ENCODE results near the gene ZDHHC18. TPM values are rescaled to one million over a fixed set of nuclear protein-coding genes. Genes with fewer than 3 reads are reported as not detected.

ZDHHC18 gene
- total and polyA plus RNA-seq, 5 experiments from 2014 or later, result 4.6 to 37.4 (median 17.2) TPM

DNA sequence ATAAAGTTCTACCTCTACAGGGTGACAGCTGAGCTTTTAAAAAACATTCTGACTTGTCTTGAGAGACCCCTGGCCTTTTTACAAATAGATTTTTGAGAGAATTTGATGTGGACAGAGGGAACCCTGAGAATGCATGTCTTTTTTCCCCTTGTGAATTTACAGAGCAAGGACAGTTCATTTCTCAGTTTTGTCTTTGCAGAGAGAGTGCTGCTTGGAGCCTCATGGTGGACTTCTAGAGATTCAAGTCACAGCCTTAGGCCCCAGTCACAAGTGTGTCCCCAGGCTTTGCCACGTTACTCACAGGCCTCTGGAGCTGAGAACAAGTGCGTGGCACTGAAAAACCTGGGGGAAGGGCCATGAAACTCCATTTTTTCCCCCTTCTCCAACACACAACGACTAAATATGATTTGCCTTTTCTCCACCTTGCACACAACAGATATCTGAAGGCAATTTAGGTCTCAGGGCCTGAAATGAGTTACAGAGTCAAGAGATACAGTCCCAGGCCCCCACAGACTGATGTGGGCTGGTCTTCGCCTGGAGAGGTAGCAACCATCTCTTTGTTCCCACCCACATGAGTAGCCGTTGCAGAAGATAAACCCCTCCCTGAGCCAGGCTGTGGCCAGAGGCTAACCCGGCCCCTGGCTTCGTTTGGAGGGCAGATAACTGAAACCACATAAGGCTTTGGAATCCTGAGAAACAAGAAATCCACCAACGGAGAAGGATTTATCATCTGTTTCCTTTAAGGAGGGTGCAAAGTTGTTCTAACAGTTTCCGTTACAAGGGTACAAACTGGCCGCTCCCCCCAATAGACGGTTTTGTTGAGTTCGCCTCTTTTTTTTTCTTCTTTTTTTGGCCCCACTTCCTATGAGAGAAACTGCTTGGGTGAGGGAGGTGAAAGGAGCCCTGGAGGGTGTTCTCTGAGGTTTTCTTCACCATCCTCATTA, 39.8 kb upstream of the ZDHHC18 start:
- no peaks in the 10 kb centered on the region for H3K9me3 Mint-ChIP-seq
- no peaks in the 10 kb centered on the region for H3K27me3 Mint-ChIP-seq
- POLR2A ChIA-PET, result interaction anchor here (0.5 to 16.1 kb wide), 30 partner anchors 8 to 314 kb away, joined by 3 to 432 read pairs (median 8); partner anchors contain the start of genes ARID1A, GPATCH3 and HMGN2
- H3K27ac Mint-ChIP-seq, result peak overlapping the region; percentile 99 to 100 (median 100)
- peaks cover 0 to 23% (median 0%) of the 10 kb centered on the region in 3 donors for H3K36me3 Mint-ChIP-seq
- peaks cover 46 to 86% (median 74%) of the 10 kb centered on the region in 4 donors for H3K4me1 Mint-ChIP-seq
- ATAC-seq, result peak in 1 of 2 donors; percentile 6
- peak in 5 of 10 donors; percentile 28 to 69 (median 31) for DNase-seq
- peak overlapping the region; percentile 83 to 100 (median 96) for H3K4me3 Mint-ChIP-seq

DNA sequence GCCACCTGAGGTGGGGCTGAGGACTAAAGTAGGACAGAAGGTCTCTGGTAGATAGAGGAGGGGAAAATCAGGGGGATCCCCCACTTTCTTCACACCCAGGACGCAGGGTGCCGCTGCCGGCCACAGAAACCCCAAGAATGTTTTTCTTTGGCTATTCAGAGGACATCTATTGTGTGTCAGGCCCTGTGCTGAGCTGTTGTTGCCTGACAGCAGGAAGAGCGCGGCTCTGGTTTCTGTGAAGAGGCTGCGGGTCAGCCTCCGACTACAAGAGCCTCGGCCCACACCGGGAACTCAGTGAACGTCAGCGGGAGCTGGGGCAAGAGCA, 39.1 kb upstream of the ZDHHC18 start:
- ATAC-seq, result peak; percentile 48 to 55
- Mint-ChIP-seq H3K27me3 (no peaks in the 10 kb centered on the region), H3K4me3 (peak overlapping the region; percentile 83 to 100 (median 96)), H3K9me3 (no peaks in the 10 kb centered on the region), H3K27ac (peak overlapping the region; percentile 99 to 100 (median 100)), H3K36me3 (peaks cover 0 to 22% (median 0%) of the 10 kb centered on the region in 3 donors), H3K4me1 (peaks cover 45 to 80% (median 70%) of the 10 kb centered on the region in 4 donors)
- peak in 2 of 10 donors; percentile 50 to 80 for DNase-seq
- POLR2A ChIA-PET, result interaction anchor here (0.5 to 16.1 kb wide), 32 partner anchors 8 to 315 kb away, joined by 3 to 432 read pairs (median 7); partner anchors contain the start of genes ARID1A, GPATCH3, GPN2 and HMGN2

DNA sequence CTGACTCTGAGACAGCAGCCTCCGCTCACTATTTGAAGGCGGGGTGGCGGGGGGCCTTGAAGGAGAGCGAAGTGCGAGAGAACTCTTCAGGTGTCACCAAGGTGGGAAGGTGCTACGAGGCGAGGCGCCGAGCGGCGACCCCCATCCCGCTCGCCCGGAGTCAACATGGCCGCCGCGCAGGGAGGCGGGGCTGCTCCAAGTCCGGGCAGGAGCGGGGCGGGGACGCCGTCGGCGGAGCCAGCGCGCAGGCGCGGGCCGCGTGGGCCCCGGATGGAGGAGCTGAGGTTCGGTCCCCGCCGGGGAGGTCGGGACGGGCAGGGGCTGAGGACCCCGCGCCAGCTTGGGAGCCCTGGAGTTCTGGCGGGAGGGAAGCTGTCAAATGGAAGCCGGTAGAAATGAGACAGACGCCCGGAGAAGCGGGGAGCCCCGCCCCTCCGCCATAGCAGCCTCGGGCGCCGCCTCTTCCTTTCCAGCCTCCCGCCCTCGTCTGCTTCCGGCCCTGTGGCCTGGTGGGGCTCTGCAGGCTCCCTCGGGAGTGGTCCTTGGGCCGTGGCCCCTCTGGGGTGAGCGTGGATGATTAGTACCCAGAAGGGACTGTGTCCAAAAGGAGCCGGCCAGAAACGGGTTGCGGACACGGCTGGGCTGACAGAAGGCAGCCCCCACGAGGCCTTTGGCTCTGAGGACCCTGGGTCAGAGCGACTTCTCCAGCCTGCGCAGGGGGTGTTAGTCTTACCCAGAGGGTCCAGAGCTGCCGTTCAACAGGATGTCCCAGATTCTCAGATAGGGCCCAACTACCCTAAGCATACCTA, 38.6 kb upstream of the ZDHHC18 start, which contains the start of gene PIGV:
TSS of gene PIGV (plus strand) at position 245 of the 809 bp plus-strand sequence. CDS start 2,866 bp downstream, outside the sequence.
- POLR2A ChIA-PET, result interaction anchor here (0.5 to 16.1 kb wide), 37 partner anchors 8 to 937 kb away, joined by 3 to 432 read pairs (median 7); partner anchors contain the start of genes ARID1A, GPATCH3, GPN2 and HMGN2

DNA sequence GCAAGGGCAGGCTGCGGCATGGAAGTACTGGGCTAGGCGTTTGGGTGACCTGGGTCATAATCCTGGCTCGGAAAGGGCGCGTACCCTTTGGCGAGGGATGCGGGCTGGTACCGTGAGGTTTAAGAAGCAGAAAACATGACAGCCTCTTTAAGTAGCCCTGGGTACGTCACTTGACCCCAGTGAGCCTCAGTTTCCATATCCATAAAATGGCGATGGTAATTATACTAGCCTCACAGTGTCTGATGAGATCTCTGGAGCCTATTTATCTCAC, 38.0 kb upstream of the ZDHHC18 start:
- Mint-ChIP-seq H3K9me3 (no peaks in the 10 kb centered on the region), H3K27ac (peak overlapping the region; percentile 88 to 100 (median 99))
- DNase-seq, result peak in 1 of 10 donors; percentile 17

More for the DNA sequence above, 38.6 kb upstream of the ZDHHC18 start, which contains the start of gene PIGV:
- H3K4me3 Mint-ChIP-seq, result peak within 1 kb of the TSS; percentile 83 to 100 (median 98)
- H3K4me1 Mint-ChIP-seq, result peaks cover 44 to 80% (median 69%) of the 10 kb centered on the region in 4 donors
- H3K27me3 Mint-ChIP-seq, result no peaks in the 10 kb centered on the region
- DNase-seq (peak; percentile 74 to 96 (median 90)), ATAC-seq (peak; percentile 72 to 77)
- peak within 1 kb of the TSS; percentile 99 to 100 (median 100) for H3K27ac Mint-ChIP-seq
- peaks cover 0 to 22% (median 0%) of the 10 kb centered on the region in 3 donors for H3K36me3 Mint-ChIP-seq
- H3K9me3 Mint-ChIP-seq, result no peaks in the 10 kb centered on the region

DNA sequence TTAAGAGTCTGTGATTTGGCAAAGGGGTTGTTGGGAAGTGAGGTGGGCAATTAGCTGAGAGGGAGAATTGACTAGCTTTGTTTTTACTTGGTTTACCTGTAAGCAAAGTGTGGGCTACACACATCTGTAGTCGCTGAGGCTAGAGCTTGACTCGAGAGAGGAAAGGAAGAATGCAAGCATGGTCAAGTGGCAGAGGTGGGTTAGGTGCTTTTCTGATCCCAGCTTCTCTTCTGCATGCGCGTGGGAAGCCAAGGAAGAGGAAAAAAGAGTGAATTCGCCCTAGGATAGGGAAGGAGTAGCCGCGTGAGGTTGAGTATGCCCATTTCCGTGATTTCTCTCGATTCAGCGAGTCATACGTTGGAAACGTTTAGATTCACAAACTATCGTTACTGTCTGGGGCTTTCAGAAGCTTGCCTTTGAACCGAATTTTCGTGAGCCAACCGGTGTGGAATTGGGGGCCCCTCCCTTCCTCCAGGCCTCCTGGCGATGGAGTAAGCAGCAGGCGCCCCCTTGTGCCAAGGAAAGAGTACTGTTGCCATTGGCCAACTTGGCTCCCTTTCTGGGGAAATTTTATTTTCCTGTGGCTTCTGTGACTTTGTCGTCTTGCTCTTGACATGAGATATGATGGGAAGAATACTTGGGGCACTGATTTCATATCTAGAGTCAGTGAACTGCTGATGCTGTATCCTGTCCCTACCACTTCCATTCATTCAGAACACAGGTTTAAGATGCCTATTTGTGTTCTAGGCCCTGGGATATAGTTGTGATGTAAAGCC, 37.5 kb upstream of the ZDHHC18 start:
- peaks cover 0 to 32% (median 0%) of the 10 kb centered on the region in 3 donors for H3K36me3 Mint-ChIP-seq
- H3K27me3 Mint-ChIP-seq, result no peaks in the 10 kb centered on the region
- peaks cover 40 to 74% (median 65%) of the 10 kb centered on the region in 4 donors for H3K4me1 Mint-ChIP-seq
- H3K4me3 Mint-ChIP-seq, result peak overlapping the region; percentile 83 to 100 (median 96)
- POLR2A ChIA-PET, result interaction anchor here (0.5 to 16.1 kb wide), 27 partner anchors 12 to 936 kb away, joined by 3 to 432 read pairs (median 8); partner anchors contain the start of genes ARID1A and HMGN2
- no peaks in the 10 kb centered on the region for H3K9me3 Mint-ChIP-seq
- DNase-seq (peak; percentile 77 to 95 (median 86)), ATAC-seq (peak; percentile 43 to 50)
- H3K27ac Mint-ChIP-seq, result peak overlapping the region; percentile 88 to 100 (median 99)

More for the DNA sequence above, 38.0 kb upstream of the ZDHHC18 start:
- H3K4me1 Mint-ChIP-seq, result peaks cover 41 to 80% (median 68%) of the 10 kb centered on the region in 4 donors
- H3K36me3 Mint-ChIP-seq, result peaks cover 0 to 26% (median 0%) of the 10 kb centered on the region in 3 donors
- no peaks in the 10 kb centered on the region for H3K27me3 Mint-ChIP-seq
- POLR2A ChIA-PET, result interaction anchor here (0.7 to 16.1 kb wide), 28 partner anchors 12 to 937 kb away, joined by 3 to 432 read pairs (median 8); partner anchors contain the start of genes ARID1A, GPN2, HMGN2 and RPS6KA1
- ATAC-seq, result peak in 1 of 2 donors; percentile 0
- H3K4me3 Mint-ChIP-seq, result peak overlapping the region; percentile 83 to 100 (median 96)

DNA sequence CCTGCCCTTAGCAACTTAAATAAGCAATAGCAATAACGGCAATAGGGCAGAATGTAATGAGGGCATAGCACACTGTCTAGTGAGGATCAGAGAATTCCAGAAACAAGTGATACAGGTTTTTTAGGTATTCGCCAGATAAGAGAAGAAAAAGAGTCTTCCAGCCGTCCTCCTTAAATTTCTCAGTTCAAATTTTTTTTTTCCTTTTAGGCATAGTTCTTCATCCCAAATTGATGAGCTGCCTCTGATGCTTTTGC, 36.9 kb upstream of the ZDHHC18 start:
- no peaks in the 10 kb centered on the region for H3K27me3 Mint-ChIP-seq
- peaks cover 38 to 69% (median 62%) of the 10 kb centered on the region in 4 donors for H3K4me1 Mint-ChIP-seq
- POLR2A ChIA-PET, result interaction anchor here (0.5 to 16.1 kb wide), 17 partner anchors 11 to 289 kb away, joined by 3 to 432 read pairs (median 16); partner anchors contain the start of gene ARID1A
- ATAC-seq (no peak), DNase-seq (no peak)
- peaks cover 0 to 37% (median 0%) of the 10 kb centered on the region in 3 donors for H3K36me3 Mint-ChIP-seq
- peak overlapping the region; percentile 88 to 100 (median 99) for H3K27ac Mint-ChIP-seq
- no peaks in the 10 kb centered on the region for H3K9me3 Mint-ChIP-seq
- H3K4me3 Mint-ChIP-seq, result peak overlapping the region in 7 of 10 donors; percentile 57 to 99 (median 90)

DNA sequence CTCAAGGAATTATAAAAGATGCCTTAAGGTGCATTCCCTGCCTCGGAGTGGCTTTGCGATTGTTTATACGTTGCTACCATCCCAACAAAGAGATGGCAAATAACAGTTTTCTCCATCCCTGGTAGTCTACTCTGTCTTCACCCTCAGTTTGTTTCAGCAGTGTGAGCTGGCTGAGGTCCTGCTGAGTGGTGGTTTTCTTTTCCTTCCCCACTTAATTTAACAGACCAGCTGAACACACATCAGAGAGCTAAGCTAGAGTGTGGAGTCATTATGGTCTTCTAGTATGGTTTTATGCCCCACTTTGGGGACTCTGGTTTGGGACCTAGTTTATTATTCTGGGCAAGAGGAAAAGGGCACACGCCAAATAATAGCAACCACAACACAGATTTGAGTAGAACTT, 36.6 kb upstream of the ZDHHC18 start:
- no peaks in the 10 kb centered on the region for H3K27me3 Mint-ChIP-seq
- H3K27ac Mint-ChIP-seq, result peak overlapping the region in 9 of 10 donors; percentile 24 to 100 (median 98)
- ATAC-seq (no peak), DNase-seq (no peak)
- POLR2A ChIA-PET, result interaction anchor here (1.5 to 16.1 kb wide), 8 partner anchors 11 to 289 kb away, joined by 6 to 432 read pairs (median 26); partner anchors contain the start of gene ARID1A
- no peaks in the 10 kb centered on the region for H3K9me3 Mint-ChIP-seq
- peaks cover 40 to 65% (median 58%) of the 10 kb centered on the region in 4 donors for H3K4me1 Mint-ChIP-seq
- H3K36me3 Mint-ChIP-seq, result peaks cover 0 to 41% (median 0%) of the 10 kb centered on the region in 3 donors
- peak overlapping the region in 4 of 10 donors; percentile 30 to 95 (median 52) for H3K4me3 Mint-ChIP-seq

DNA sequence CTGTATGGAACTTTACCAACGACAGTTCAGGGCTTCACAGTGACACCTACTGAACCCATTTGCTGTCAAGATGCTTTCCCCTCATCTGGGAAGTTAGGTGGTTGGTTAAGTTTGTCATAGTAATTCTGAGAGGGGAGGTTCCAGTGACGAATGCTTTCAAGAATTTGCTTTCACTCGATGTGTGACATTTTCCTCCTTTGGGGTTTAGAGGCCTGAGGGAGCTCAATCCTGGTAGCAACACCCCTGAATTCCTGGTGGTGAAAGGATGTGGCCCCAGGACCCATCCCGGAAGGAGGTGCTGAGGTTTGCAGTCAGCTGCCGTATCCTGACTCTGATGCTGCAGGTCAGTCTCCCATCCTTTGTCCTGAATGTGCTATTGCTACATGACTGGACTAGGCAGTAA, 35.9 kb upstream of the ZDHHC18 start:
- Mint-ChIP-seq H3K9me3 (no peaks in the 10 kb centered on the region), H3K36me3 (peaks cover 0 to 47% (median 0%) of the 10 kb centered on the region in 3 donors), H3K4me3 (no peak overlapping the region), H3K4me1 (peaks cover 36 to 60% (median 52%) of the 10 kb centered on the region in 4 donors), H3K27me3 (no peaks in the 10 kb centered on the region), H3K27ac (peak overlapping the region in 6 of 10 donors; percentile 28 to 100 (median 69))
- ATAC-seq, result no peak
- POLR2A ChIA-PET, result interaction anchor here (0.5 to 16.1 kb wide), 4 partner anchors 74 to 291 kb away, joined by 3 to 432 read pairs (median 8); partner anchors contain the start of gene ARID1A
- DNase-seq, result no peak

DNA sequence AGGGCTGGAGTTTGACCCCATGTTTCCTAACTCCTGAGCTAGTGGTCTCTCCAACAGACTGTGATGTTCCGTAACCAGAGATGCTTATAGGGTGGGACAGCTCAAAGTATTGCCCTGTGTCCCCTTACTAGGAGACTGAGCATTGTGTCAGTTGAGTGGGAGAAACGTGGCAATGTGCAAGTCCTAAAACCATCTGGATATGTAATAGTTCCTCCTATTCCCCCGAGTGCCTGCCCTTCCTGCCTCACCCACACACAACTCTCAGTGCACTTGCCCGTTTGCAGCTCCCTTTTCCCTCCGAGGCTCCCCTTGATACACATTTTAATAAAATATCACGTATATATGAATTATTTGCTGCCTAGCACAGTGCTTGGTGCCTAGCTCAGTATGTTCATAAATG, 35.3 kb upstream of the ZDHHC18 start:
- POLR2A ChIA-PET, result interaction anchor here (0.5 to 16.1 kb wide), 6 partner anchors 9 to 291 kb away, joined by 3 to 432 read pairs (median 4); partner anchors contain the start of gene ARID1A
- ATAC-seq, result no peak
- Mint-ChIP-seq H3K4me1 (peaks cover 31 to 54% (median 46%) of the 10 kb centered on the region in 4 donors), H3K4me3 (no peak overlapping the region), H3K27me3 (no peaks in the 10 kb centered on the region), H3K36me3 (peaks cover 0 to 52% (median 0%) of the 10 kb centered on the region in 3 donors), H3K27ac (peak overlapping the region in 6 of 10 donors; percentile 11 to 100 (median 71)), H3K9me3 (no peaks in the 10 kb centered on the region)
- no peak for DNase-seq

DNA sequence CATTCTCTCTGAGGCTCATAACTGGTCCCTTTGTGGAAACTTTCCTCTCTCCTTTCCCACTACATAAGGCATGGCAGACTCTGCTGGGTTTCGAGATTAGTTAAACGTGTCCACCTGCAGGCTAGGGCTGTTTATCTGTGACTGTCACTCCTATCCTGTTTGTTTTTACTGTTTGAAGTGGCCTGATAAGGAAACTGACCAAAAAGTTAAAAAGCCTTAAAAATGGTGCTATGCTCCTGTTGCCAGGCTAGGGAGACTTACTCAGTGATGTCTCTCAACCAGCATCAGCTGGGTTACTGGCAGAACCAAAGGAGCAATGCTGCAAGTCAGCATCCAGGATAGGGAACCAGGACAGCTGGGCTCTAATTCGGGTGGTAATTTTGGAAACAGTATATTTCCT, 34.9 kb upstream of the ZDHHC18 start:
- Mint-ChIP-seq H3K9me3 (no peaks in the 10 kb centered on the region), H3K36me3 (peaks cover 0 to 57% (median 0%) of the 10 kb centered on the region in 3 donors), H3K4me3 (no peak overlapping the region), H3K27ac (peak overlapping the region in 4 of 10 donors; percentile 11 to 79 (median 69)), H3K27me3 (no peaks in the 10 kb centered on the region), H3K4me1 (peaks cover 26 to 51% (median 41%) of the 10 kb centered on the region in 4 donors)
- DNase-seq (no peak), ATAC-seq (no peak)
- POLR2A ChIA-PET, result interaction anchor here (0.8 to 16.1 kb wide), 3 partner anchors 8 to 97 kb away, joined by 3 to 432 read pairs (median 3); partner anchors contain the start of gene ARID1A

DNA sequence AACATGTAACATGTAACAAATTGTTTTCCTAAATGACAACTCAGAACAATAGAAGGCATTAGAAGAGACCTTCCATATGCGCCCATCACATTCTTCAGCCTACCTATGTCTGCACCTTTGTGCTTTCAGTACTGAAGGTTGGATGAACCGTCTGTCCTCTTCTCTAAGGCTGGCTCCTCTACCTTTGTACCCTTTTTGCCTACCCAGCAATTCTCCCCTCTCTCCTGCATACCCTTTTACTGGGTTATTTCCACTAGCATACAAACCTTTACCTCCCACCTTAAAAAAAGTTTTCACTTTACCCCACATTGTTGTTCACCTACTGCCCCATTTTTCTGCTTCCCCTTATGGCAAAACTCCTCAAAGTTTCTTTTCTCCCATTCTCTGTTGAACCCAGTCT, 33.6 kb upstream of the ZDHHC18 start:
- Mint-ChIP-seq H3K27me3 (no peaks in the 10 kb centered on the region), H3K27ac (peak overlapping the region in 8 of 10 donors; percentile 0 to 57 (median 20)), H3K9me3 (no peaks in the 10 kb centered on the region), H3K4me3 (no peak overlapping the region), H3K36me3 (peaks cover 0 to 65% (median 3%) of the 10 kb centered on the region in 3 donors), H3K4me1 (peaks cover 21 to 42% (median 32%) of the 10 kb centered on the region in 4 donors)
- DNase-seq (no peak), ATAC-seq (no peak)
- POLR2A ChIA-PET, result no interaction called here

Measured in naive thymus-derived CD8-positive, alpha-beta T cell (primary cell).